HUES48 (cell line): ENCODE results near the gene MAP1LC3B.

Source experiments
- H3K27ac ChIP-seq: one replicate; pipeline ENCODE4 v1.7.0; 2013; ENCODE audit warnings: low read depth, low read length, inconsistent platforms
- H3K27me3 ChIP-seq: 2 replicates; pipeline ENCODE4 v1.6.1; 2013; ENCODE audit warnings: mild to moderate bottlenecking, low read length; ENCODE audit not compliant: control insufficient read depth, insufficient read depth
- H3K36me3 ChIP-seq: 2 replicates; pipeline ENCODE4 v1.6.1; 2013; ENCODE audit warnings: low read length; ENCODE audit not compliant: control insufficient read depth, insufficient read depth
- H3K4me1 ChIP-seq: 2 replicates; pipeline ENCODE4 v1.6.1; 2013; ENCODE audit warnings: mild to moderate bottlenecking, low read length; ENCODE audit not compliant: control insufficient read depth, insufficient read depth
- H3K4me3 ChIP-seq: 2 replicates; pipeline ENCODE4 v1.5.1; 2013; ENCODE audit warnings: mild to moderate bottlenecking, low read depth, low read length
- H3K9ac ChIP-seq: 2 replicates; pipeline ENCODE4 v1.6.1; 2013; ENCODE audit warnings: mild to moderate bottlenecking, low read depth, low read length, moderate library complexity
- H3K9me3 ChIP-seq: 2 replicates; pipeline ENCODE4 v1.6.1; 2013; ENCODE audit warnings: low read length; ENCODE audit not compliant: control insufficient read depth, insufficient read depth

Gene MAP1LC3B

DNA sequence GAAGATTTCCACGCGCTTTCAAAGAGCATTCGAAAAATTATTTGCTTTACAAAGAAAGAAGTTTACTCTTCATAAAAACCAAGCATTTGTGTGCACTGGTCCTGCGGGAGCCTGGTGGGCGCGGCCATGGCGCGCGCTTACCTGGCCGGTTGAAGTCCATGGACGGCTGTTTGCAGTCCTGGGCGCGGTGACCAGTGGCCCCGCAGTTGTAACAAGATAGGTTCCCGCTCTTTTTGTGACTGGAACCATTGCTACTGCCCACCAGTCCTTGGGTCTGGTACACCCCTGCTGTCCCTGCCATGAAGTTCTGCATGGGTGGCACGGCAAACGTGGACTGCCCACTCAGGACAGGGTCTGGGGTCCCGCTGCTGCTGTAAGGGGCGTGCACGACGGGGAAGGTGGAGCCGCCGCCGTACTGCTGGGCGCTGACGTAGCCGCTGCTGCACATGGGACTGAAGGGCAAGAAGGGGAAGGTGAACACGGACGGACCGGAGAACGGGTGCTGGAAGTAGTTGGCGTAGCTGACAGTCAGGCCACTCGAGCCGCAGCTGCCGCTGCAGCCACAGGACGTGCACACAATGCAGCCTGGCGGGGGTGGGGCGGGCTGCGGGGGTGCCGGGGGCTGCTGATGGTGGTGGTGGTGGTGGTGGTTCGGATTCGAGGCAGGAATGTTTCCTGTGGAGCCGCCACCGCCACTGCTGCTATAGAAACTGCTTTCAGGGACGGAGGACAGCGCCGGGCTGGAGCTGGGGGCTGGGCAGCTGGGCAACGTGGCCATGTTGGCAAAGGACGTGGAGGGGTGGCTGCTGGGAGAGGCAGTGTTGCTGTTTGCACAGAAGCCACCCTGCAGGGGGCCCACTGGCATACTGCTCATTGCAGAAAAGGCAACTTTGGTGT is 19.5 kb downstream of the MAP1LC3B start:
- H3K4me1 ChIP-seq: no peaks in the 10 kb centered on the region
- no peaks in the 10 kb centered on the region for H3K27me3 ChIP-seq
- no peak overlapping the region for H3K9ac ChIP-seq
- no peak overlapping the region for H3K27ac ChIP-seq
- H3K36me3 ChIP-seq: peaks cover 86% of the 10 kb centered on the region
- no peak overlapping the region for H3K4me3 ChIP-seq
- H3K9me3 ChIP-seq: no peaks in the 10 kb centered on the region

GRCh38 chr16:87412371-87412995 is 20.3 kb downstream of the MAP1LC3B start:
- no peak overlapping the region for H3K9ac ChIP-seq
- H3K27me3 ChIP-seq: no peaks in the 10 kb centered on the region
- no peak overlapping the region for H3K4me3 ChIP-seq
- H3K27ac ChIP-seq: no peak overlapping the region
- H3K9me3 ChIP-seq: no peaks in the 10 kb centered on the region
- no peaks in the 10 kb centered on the region for H3K4me1 ChIP-seq
- peaks cover 89% of the 10 kb centered on the region for H3K36me3 ChIP-seq

DNA sequence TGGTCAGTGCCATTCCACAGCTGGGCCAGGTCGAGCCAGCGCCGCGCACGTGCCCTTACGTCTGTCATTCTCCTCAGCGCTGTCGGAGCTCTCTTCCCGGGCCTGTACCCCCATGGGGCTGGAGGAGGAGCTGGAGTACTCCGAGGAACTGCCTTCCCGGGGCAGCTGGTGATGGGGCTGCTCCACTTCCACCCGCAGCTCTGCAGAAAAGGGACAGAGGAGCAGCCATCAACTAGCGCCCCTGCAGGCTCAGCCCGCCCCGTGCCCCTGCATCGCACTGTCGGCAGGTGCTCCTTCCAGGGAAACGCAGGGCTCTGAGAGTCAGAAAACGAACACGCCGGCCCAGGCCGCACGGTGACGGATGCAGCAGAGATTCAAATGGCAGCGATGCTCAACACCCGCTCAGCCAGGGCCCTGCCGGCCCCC is 20.9 kb downstream of the MAP1LC3B start:
- H3K36me3 ChIP-seq: peaks cover 89% of the 10 kb centered on the region
- H3K9me3 ChIP-seq: no peaks in the 10 kb centered on the region
- no peaks in the 10 kb centered on the region for H3K27me3 ChIP-seq
- no peaks in the 10 kb centered on the region for H3K4me1 ChIP-seq
- no peak overlapping the region for H3K4me3 ChIP-seq
- no peak overlapping the region for H3K27ac ChIP-seq
- no peak overlapping the region for H3K9ac ChIP-seq

DNA sequence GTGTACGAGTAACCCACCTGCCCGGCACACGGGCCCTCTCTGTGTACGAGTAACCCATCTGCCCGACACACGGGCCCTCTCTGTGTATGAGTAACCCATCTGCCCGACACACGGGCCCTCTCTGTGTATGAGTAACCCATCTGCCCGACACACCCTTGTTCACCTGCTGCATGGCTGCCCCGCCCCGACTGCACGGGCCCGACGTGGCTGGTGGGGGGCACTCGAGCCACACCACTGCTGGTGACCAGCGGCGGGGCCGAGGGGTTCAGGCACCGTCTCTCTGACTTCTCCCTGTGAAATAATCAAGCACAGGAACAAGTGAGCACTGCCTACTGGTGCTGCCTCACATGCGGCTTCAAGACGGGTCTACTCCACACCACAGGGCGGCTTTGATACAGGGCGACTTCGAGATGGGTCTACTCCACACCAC is 22.1 kb downstream of the MAP1LC3B start:
- Histone ChIP-seq H3K4me1 (no peaks in the 10 kb centered on the region), H3K9ac (no peak overlapping the region), H3K27me3 (no peaks in the 10 kb centered on the region), H3K4me3 (no peak overlapping the region), H3K36me3 (peaks cover 83% of the 10 kb centered on the region), H3K9me3 (no peaks in the 10 kb centered on the region), H3K27ac (no peak overlapping the region)

- H3K4me1 ChIP-seq: no peaks in the 10 kb centered on the region
- H3K4me3 ChIP-seq: no peak overlapping the region
- no peak overlapping the region for H3K9ac ChIP-seq
- H3K27me3 ChIP-seq: no peaks in the 10 kb centered on the region
- no peak overlapping the region for H3K27ac ChIP-seq
- peaks cover 79% of the 10 kb centered on the region for H3K36me3 ChIP-seq
- no peaks in the 10 kb centered on the region for H3K9me3 ChIP-seq
These were observed 23.3 kb downstream of the MAP1LC3B start for GRCh38 chr16:87415441-87415840.

DNA sequence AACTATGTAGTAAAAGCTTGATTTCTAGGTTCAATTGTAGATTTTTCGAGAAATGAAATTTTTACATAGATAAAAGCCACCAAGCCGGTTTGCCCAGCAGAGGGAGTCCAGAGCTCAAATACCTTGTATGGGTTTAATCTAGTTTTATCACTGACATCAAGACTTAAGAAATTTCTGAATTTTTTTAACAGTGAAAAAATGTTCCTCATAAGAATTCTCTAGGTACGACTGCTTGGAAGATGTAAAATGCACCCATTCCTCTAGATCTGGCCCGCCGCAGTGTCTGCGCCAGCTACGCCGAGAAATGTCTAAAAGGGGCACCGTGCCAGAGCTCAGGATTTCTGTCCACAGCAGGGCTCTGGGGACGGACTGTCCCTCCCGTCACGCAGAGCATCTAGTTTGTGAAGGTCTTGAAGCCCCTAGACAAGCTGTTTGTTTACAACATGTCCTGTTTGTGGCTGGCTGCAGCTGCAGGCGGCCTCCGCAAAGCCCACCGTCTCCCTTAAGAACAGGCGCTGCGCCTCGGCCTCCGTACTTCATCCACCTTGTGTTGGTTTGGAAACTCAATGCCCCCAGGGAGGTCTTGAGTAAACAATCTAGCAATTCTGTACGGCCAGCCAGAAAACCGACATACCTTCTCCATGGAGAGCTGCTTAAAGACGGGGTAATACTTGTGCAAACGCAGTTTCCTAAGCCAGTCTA is 24.8 kb downstream of the MAP1LC3B start:
- H3K4me1 ChIP-seq: no peaks in the 10 kb centered on the region
- H3K9ac ChIP-seq: no peak overlapping the region
- no peak overlapping the region for H3K27ac ChIP-seq
- H3K9me3 ChIP-seq: no peaks in the 10 kb centered on the region
- H3K27me3 ChIP-seq: no peaks in the 10 kb centered on the region
- H3K4me3 ChIP-seq: no peak overlapping the region
- H3K36me3 ChIP-seq: peaks cover 77% of the 10 kb centered on the region

- Histone ChIP-seq H3K9me3 (no peaks in the 10 kb centered on the region), H3K27me3 (no peaks in the 10 kb centered on the region), H3K27ac (no peak overlapping the region), H3K4me1 (no peaks in the 10 kb centered on the region), H3K36me3 (peaks cover 77% of the 10 kb centered on the region), H3K9ac (no peak overlapping the region), H3K4me3 (no peak overlapping the region)
These were observed 25.4 kb downstream of the MAP1LC3B start for GRCh38 chr16:87417528-87417910.

DNA sequence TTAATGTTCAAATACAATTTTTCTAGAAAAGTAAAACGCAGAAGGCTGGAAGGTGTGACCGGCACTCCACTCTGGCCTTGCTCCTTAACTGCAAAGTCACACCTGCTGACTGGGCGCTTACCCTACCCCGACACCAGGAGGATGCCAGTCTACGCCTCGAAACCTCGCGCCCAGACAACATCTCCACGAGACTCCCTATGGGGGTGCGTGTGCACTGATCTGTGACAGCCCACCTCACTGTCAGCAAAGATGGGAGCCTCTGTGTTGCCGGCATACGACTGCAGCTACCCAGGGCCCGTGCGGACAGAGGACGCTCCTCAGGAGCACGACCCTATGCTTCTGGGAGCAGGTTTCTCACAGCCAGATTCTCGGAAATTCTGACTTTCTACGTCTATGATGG is 26.1 kb downstream of the MAP1LC3B start:
- H3K4me3 ChIP-seq: no peak overlapping the region
- no peaks in the 10 kb centered on the region for H3K27me3 ChIP-seq
- no peaks in the 10 kb centered on the region for H3K9me3 ChIP-seq
- no peak overlapping the region for H3K9ac ChIP-seq
- H3K36me3 ChIP-seq: peaks cover 73% of the 10 kb centered on the region
- no peak overlapping the region for H3K27ac ChIP-seq
- peaks cover 6% of the 10 kb centered on the region; the same call in 1 of the 2 replicates for H3K4me1 ChIP-seq

DNA sequence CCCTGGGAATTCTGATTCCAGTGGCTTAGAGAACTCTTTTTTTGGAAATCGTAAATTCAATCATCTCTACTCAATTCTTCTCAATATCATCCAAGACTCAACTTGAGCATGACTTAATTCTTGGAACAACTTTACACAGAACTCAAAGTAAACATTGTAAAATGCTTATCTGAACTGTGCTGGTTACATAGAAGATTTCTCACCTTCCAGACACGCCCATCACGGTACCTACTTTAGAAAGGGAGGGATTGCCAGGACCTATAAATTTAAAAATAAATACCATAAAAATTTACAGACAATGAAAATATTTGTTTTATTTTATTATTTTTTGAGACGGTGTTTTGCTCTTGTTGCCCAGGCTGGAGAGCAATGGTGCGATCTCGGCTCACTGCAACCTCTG is 26.5 kb downstream of the MAP1LC3B start:
- H3K4me1 ChIP-seq: peaks cover 6% of the 10 kb centered on the region; the same call in 1 of the 2 replicates
- no peak overlapping the region for H3K27ac ChIP-seq
- H3K9me3 ChIP-seq: no peaks in the 10 kb centered on the region
- H3K36me3 ChIP-seq: peaks cover 75% of the 10 kb centered on the region
- H3K9ac ChIP-seq: no peak overlapping the region
- H3K4me3 ChIP-seq: no peak overlapping the region
- no peaks in the 10 kb centered on the region for H3K27me3 ChIP-seq

GRCh38 chr16:87420026-87421002 is 28.2 kb downstream of the MAP1LC3B start:
- Histone ChIP-seq H3K4me3 (no peak overlapping the region), H3K27me3 (no peaks in the 10 kb centered on the region), H3K9me3 (no peaks in the 10 kb centered on the region), H3K4me1 (peaks cover 9% of the 10 kb centered on the region; the same call in 1 of the 2 replicates), H3K36me3 (peaks cover 65% of the 10 kb centered on the region), H3K9ac (no peak overlapping the region), H3K27ac (no peak overlapping the region)
